Cardiac muscle cell (in vitro differentiated cells and primary cell): ENCODE measurements around the gene CIRBP. TPM values are rescaled to one million over a fixed set of nuclear protein-coding genes. Genes with fewer than 3 reads are reported as not detected.

Experiments
- DNase-seq, 2 donors: peaks; one replicate each; pipeline versions ENCODE4 v3.0.0 to v3.0.0-alpha.2; 2010 to 2017; ENCODE audit warnings: low read depth in 1 of 2, low spot score in 1 of 2
- H3K27ac ChIP-seq: fragments of 200-600 bp; sonication (generic); 2 replicates; pipeline ENCODE4 v1.5.1; 2016
- H3K27me3 ChIP-seq: fragments of 200-600 bp; sonication (generic); 2 replicates; pipeline ENCODE4 v1.6.0; 2016; ENCODE audit warnings: control low read depth
- H3K36me3 ChIP-seq: fragments of 200-600 bp; sonication (generic); 2 replicates; pipeline ENCODE4 v1.5.1; 2016; ENCODE audit warnings: control low read depth
- H3K4me1 ChIP-seq: fragments of 200-600 bp; sonication (generic); 2 replicates; pipeline ENCODE4 v1.8.1; 2017; ENCODE audit warnings: low read depth, mild to moderate bottlenecking, mixed run types
- H3K4me3 ChIP-seq: fragments of 200-600 bp; sonication (generic); 2 replicates; pipeline ENCODE4 v1.5.1; 2016; ENCODE audit warnings: mild to moderate bottlenecking
- H3K9me3 ChIP-seq: fragments of 200-600 bp; sonication (generic); 2 replicates; pipeline ENCODE4 v1.5.1; 2017; ENCODE audit warnings: low read depth, mild to moderate bottlenecking, control low read depth
- polyA plus RNA-seq: library from polyadenylated mRNA; unstranded; fragments of >200 nt; fragmentation: Nextera tagmentation; extraction: Ambion mirVana; gene quantifications from 2 replicates; pipeline ENCODE4 v1.2.1, GENCODE V29; 2016
- total RNA-seq: library from RNA; depleted of rRNA; stranded (reverse); fragments of >200 nt; gene quantifications from 2 replicates; pipeline ENCODE4 v1.2.3, GENCODE V29; 2016
- TF ChIP-seq, protein P1 (sequence below): IDR thresholded peaks from 2 replicates; pipeline ENCODE4 v1.5.1; 2012; ENCODE audit warnings: low read depth, mild to moderate bottlenecking, low read length

The CIRBP gene
- total and polyA plus RNA-seq, 2 experiments from 2014 or later: 716 to 2,236 TPM

DNA sequence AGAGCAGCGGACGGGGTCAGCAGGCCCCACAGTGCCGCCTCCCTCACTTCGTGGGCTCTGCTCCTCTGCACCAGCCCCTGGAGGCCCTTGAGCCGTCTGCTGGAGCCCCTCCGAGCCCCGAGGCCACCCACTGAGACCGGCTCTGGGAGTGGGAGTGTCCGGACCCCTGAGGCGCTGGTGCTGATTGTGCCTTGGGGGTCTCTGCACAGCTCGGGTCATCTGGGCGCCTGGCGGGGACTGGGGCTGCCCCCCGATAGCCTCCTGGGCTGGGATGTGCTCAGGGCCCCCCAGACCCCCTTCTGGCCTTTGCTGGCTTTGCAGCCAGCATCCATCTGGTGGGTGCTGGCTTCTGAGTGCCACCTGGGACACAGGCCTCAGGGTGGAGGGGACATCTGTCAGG, 46.7 kb upstream of the CIRBP start:
- DNase-seq: no peak

DNA sequence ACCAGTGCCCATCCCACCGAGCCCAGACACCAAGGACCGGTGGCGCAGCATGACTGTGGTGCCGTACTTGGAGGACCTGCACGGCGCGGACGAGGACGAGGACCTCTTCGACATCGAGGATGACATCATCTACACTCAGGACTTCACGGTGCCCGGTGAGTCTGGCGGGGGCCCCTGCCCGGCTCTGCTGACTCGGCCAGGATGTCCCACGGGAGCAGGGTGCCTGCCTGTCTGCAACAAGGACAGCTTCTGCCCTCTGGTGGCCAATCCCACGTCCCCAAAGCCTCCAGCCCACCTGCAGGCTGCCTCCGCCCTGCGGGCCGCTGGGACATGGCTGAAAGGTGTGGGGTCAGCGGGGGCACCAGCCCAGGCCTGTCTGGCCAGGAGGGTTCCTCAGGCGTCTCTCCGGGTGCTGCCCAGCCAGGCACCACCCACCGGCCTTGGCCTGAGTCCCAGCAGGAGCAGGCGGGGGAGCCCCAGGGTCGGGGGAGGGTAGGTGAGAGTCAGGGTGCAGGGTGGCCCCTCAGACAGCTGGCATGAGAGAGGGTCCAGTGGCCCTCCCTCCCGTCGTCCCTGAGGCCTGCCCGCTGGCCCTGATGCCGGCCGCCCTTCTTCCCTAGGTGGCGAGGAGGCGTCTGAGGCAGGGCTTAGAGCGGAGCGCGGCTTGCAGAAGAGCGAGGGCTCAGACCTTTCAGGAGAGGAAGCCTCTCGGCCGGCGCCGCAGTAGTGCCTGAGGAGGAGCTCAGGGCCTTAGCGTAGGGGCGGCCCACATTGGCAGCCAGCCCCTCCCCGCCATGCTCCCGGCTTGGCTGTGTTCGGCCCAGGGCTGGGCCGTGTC, 45.9 kb upstream of the CIRBP start:
- Histone ChIP-seq H3K4me3 (no peak overlapping the region), H3K27ac (no peak overlapping the region), H3K27me3 (no peaks in the 10 kb centered on the region), H3K4me1 (no peaks in the 10 kb centered on the region), H3K36me3 (peaks cover 19% of the 10 kb centered on the region), H3K9me3 (no peaks in the 10 kb centered on the region)
- peak in 1 of 2 donors; percentile 49 for DNase-seq
- TF ChIP-seq, protein P1, sequence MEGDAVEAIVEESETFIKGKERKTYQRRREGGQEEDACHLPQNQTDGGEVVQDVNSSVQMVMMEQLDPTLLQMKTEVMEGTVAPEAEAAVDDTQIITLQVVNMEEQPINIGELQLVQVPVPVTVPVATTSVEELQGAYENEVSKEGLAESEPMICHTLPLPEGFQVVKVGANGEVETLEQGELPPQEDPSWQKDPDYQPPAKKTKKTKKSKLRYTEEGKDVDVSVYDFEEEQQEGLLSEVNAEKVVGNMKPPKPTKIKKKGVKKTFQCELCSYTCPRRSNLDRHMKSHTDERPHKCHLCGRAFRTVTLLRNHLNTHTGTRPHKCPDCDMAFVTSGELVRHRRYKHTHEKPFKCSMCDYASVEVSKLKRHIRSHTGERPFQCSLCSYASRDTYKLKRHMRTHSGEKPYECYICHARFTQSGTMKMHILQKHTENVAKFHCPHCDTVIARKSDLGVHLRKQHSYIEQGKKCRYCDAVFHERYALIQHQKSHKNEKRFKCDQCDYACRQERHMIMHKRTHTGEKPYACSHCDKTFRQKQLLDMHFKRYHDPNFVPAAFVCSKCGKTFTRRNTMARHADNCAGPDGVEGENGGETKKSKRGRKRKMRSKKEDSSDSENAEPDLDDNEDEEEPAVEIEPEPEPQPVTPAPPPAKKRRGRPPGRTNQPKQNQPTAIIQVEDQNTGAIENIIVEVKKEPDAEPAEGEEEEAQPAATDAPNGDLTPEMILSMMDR: peak; percentile 41

More for the DNA sequence above, 46.7 kb upstream of the CIRBP start:
- H3K36me3 ChIP-seq: peaks cover 14% of the 10 kb centered on the region
- H3K4me3 ChIP-seq: no peak overlapping the region
- TF ChIP-seq, protein P1: peak; percentile 6
- no peaks in the 10 kb centered on the region for H3K9me3 ChIP-seq
- H3K4me1 ChIP-seq: peaks cover 7% of the 10 kb centered on the region
- no peak overlapping the region for H3K27ac ChIP-seq
- no peaks in the 10 kb centered on the region for H3K27me3 ChIP-seq

DNA sequence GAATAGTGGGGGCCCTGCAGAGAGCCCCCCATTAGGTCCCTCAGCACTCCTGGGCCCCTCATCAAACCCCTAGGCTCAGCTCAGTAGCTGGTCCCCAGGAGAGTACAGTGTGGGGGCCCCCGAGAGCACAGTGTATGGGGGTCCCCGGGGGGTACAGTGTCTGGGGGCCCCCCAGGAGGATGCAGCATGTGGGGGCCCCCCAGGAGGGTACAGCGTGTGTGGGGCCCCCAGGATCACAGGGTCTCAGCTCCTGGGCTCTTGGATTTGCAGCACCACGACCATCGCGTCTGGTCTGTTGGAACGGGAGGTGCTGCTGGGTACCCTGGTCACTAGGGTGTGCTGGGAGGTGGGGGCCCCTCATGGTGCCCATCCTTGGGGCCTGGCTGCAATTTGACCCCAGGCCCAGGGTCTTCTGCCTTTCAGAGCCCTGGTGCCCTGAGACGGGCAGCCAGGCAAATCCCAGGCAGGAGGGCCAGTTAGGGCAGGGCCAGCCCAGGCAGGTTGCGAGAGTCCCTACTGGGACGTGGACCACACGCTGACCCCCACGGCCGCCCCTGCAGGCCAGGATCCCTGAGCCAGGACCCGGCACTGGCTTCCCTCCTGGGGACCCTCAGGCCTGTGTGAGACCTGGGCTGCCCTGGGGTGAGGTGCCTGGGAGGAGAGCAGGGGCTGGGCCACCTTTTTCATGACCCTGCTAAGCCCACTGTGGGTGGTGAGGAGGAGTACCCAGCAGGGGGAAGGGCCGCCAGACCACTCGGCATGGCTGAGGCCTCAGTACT, 44.9 kb upstream of the CIRBP start:
- H3K4me3 ChIP-seq: no peak overlapping the region
- no peaks in the 10 kb centered on the region for H3K9me3 ChIP-seq
- TF ChIP-seq, protein P1: no peak

DNA sequence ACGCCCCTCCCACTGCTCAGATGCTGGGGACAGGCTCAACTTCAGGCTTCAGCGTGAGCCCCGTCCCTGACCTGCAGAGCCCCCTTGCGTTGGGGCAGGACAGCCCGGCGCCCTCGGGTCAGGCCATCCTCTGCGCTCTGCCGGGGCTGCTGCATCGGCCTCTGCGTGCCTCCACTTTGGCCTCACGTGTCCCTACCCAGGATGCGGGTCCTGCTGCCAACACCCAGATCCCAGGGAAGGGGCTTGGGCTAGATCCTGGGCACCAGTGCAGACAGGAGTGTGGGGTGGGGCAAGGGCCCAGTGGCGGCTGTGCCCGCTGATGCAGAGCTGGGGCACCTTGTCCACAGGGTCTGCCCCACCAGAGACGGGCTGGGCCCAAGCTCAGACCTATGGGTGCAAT, 44.3 kb upstream of the CIRBP start:
- H3K4me1 ChIP-seq: no peaks in the 10 kb centered on the region
- H3K9me3 ChIP-seq: no peaks in the 10 kb centered on the region
- H3K4me3 ChIP-seq: no peak overlapping the region
- peaks cover 20% of the 10 kb centered on the region for H3K36me3 ChIP-seq
- H3K27me3 ChIP-seq: no peaks in the 10 kb centered on the region
- DNase-seq: no peak
- H3K27ac ChIP-seq: no peak overlapping the region
- TF ChIP-seq, protein P1: no peak

More for the DNA sequence above, 44.9 kb upstream of the CIRBP start:
- Histone ChIP-seq H3K36me3 (peaks cover 20% of the 10 kb centered on the region), H3K27me3 (no peaks in the 10 kb centered on the region), H3K4me1 (no peaks in the 10 kb centered on the region), H3K27ac (no peak overlapping the region)
- no peak for DNase-seq

DNA sequence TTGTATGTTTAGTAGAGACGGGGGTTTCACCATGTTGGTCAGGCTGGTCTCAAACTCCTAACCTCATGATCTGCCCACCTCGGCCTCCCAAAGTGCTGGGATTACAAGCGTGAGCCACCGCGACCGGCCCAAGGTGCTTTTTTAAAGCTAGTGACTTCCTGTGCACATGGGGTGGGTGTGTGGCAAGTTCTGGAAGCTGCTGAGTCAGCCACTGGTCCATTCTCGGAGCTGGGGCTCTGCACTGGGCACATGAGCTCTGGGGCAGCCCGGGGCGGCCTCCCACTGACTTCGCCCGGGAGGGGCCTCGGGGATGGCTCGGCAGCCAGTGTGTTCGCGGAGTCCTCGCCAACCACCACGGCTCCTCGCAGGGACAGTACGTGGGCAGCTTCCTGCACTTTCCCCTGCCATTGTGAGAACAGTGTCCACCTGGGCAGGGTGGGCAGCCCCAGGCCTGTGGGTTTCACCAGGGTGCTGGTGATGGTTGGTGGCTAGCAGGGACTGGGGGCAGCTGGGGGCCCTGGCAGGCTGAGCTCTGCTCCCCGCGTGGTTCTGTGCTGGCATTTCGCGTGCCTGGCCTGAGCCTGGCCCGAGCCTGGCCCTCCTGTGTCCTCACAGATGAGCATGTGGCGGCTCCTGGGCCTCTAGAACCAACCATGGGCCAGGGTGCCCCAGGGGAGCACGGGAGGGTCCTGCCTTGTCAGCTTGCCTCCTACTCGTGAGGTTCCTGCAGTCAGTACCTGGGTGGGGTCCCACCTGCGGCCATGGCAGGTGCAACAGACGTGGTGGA, 43.5 kb upstream of the CIRBP start:
- no peaks in the 10 kb centered on the region for H3K27me3 ChIP-seq
- no peak overlapping the region for H3K4me3 ChIP-seq
- no peak overlapping the region for H3K27ac ChIP-seq
- peaks cover 6% of the 10 kb centered on the region for H3K4me1 ChIP-seq
- H3K9me3 ChIP-seq: no peaks in the 10 kb centered on the region
- TF ChIP-seq, protein P1: no peak
- H3K36me3 ChIP-seq: peaks cover 20% of the 10 kb centered on the region
- no peak for DNase-seq
